ENCODE results near the gene PPP2R5C.
"Not testable (repeated sequence)": the region's sequence is repeated elsewhere in the genome, so short reads cannot be mapped to it uniquely, and the experiment has no call there.

The PPP2R5C gene

GRCh38 chr14:101966742-101967141 lies 205.2 kb downstream of the PPP2R5C start:
- DNase-seq (ENCODE audit: low read depth): no peak

GRCh38 chr14:101968186-101968585 lies 206.7 kb downstream of the PPP2R5C start:
- DNase-seq (ENCODE audit: low read depth): no peak

- DNase-seq (ENCODE audit: low read depth): no peak
These were observed 208.0 kb downstream of the PPP2R5C start for GRCh38 chr14:101969481-101969880.

- DNase-seq (ENCODE audit: low read depth): no peak
These were observed 209.4 kb downstream of the PPP2R5C start for GRCh38 chr14:101970830-101971400.

GRCh38 chr14:101971458-101971857 lies 209.9 kb downstream of the PPP2R5C start:
- not testable (repeated sequence) for DNase-seq (ENCODE audit: low read depth)

GRCh38 chr14:101972126-101972866 lies 210.8 kb downstream of the PPP2R5C start:
- no peak for DNase-seq (ENCODE audit: low read depth)

DNA sequence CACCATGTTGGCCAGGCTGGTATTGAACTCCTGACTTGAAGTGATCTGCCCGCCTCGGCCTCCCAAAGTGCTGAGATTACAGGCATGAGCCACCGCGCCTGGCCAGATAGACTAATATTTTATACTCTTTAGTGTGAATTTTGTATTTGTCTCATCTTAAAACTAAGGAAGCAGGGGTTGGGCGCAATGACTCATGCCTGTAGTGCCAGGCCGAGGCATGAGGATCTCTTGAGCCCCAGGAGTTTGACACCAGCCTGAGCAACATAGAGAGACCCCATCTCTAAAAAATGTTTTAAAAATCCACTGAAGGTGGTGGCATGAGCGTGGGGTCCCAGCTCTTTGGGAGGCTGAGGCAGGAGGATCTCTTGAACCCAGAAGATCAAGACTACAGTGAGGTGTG lies 211.8 kb downstream of the PPP2R5C start:
- no peak for DNase-seq (ENCODE audit: low read depth)

- no peak for DNase-seq (ENCODE audit: low read depth)
These were observed 213.7 kb downstream of the PPP2R5C start for GRCh38 chr14:101975231-101975630.
